Measurements from ENCODE around the gene RNASE11. TPM values are rescaled to one million over a fixed set of nuclear protein-coding genes. Genes with fewer than 3 reads are reported as not detected.

RNASE11 gene
- total RNA-seq, 1 experiment from 2014 or later, result not detected

DNA sequence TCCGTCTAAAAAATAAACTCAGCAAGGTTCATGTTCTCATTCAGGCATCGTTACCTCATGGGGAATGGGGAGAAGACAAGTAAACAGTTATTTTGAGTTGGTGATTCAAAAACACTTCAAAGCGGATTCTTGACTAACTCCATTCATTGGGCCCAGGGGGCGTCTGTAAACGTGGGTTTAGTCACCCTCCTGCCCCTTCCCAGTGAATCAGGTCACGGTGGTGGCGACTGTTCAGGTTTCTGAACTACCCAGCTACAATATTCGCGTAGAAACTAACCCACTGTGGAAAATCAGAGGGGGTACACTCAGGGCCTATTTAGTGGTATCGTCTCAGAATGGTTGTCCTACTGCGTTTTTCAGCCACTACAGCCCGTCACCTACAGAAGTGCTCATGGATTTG lies 38.5 kb upstream of the RNASE11 start:
- Histone ChIP-seq H3K4me1 (ENCODE audit: insufficient read depth, low read length) (peaks cover 14% of the 10 kb centered on the region; the same call in 1 of the 2 replicates), H3K27ac (ENCODE audit: low read length) (no peak overlapping the region), H3K4me3 (ENCODE audit: low read length) (no peak overlapping the region), H3K79me2 (ENCODE audit: low read length) (no peaks in the 10 kb centered on the region), H3K36me3 (ENCODE audit: low read depth, low read length) (no peaks in the 10 kb centered on the region), H3K9me3 (ENCODE audit: low read length) (no peaks in the 10 kb centered on the region), H3K9ac (ENCODE audit: low read length) (no peak overlapping the region), H4K20me1 (ENCODE audit: low read length) (no peaks in the 10 kb centered on the region), H2AFZ (ENCODE audit: low read length) (no peak overlapping the region), H3F3A (ENCODE audit: low read length, unreplicated experiment) (no peaks in the 10 kb centered on the region), H3K9me2 (replicated peaks; ENCODE audit: low read length) (no peaks in the 10 kb centered on the region), H3K4me2 (ENCODE audit: low read length) (no peak overlapping the region), H3K27me3 (ENCODE audit: low read length) (no peaks in the 10 kb centered on the region)
- DNase-seq, result no peak
- ChIA-PET POLR2A (ENCODE audit: unreplicated experiment) (no interaction called here), CTCF (no interaction called here)
- no peak for TF ChIP-seq EZH2phosphoT487 (IDR thresholded peaks at IDR 0.05; ENCODE audit: borderline replicate concordance, low read length)
- no peak for TF ChIP-seq EZH2 (IDR thresholded peaks at IDR 0.05; ENCODE audit: low read length, unreplicated experiment)
- no peak for TF ChIP-seq CTCF (conservative IDR thresholded peaks at IDR 0.05; ENCODE audit: low read depth, low read length)
- no TSS peak for BruUV-seq (replicated peaks)
- ATAC-seq, result no peak
- intact Hi-C loops (cut with micrococcal nuclease), result no loop called here

DNA sequence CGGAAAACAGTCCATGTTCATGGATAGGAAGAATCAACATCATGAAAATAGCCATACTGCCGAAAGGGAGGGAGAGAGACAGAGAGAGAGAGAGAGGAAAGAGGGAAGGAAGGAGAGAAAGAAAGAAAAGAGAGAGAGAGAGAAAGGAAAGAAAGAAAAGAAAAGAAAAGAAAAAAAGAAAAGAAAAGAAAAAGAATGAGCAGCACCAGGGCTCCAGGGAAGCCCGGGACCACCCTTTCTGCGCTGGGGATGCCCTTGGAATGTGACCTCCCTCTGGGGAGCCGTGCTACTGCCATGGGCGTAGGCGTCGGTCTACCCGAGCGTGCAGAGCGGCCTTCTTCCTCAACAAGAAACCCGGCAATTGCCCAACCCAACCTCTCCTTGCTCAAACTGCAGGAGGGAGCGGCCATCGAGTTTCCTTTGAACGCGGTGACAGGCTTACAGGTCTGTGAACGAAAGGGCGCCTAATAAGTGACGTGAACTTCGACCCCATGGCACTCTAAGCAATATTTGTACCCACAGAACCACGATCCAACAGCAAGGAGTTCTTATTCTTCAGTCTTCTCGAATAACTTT lies 36.8 kb upstream of the RNASE11 start:
- ATAC-seq, result no peak
- H3K4me1 ChIP-seq (ENCODE audit: insufficient read depth, low read length), result peaks cover 12% of the 10 kb centered on the region; the same call in 1 of the 2 replicates
- H3K79me2 ChIP-seq (ENCODE audit: low read length), result no peaks in the 10 kb centered on the region
- no peaks in the 10 kb centered on the region for H3K9me2 ChIP-seq (replicated peaks; ENCODE audit: low read length)
- no peaks in the 10 kb centered on the region for H3K27me3 ChIP-seq (ENCODE audit: low read length)
- H3K9me3 ChIP-seq (ENCODE audit: low read length), result no peaks in the 10 kb centered on the region
- no TSS peak for BruUV-seq (replicated peaks)
- no peak overlapping the region for H3K4me3 ChIP-seq (ENCODE audit: low read length)
- ChIA-PET POLR2A (ENCODE audit: unreplicated experiment) (no interaction called here), CTCF (no interaction called here)
- H2AFZ ChIP-seq (ENCODE audit: low read length), result no peak overlapping the region
- no peak for DNase-seq
- H4K20me1 ChIP-seq (ENCODE audit: low read length), result no peaks in the 10 kb centered on the region
- TF ChIP-seq EZH2 (IDR thresholded peaks at IDR 0.05; ENCODE audit: low read length, unreplicated experiment) (no peak), CTCF (conservative IDR thresholded peaks at IDR 0.05; ENCODE audit: low read depth, low read length) (no peak), EZH2phosphoT487 (IDR thresholded peaks at IDR 0.05; ENCODE audit: borderline replicate concordance, low read length) (no peak)
- no peak overlapping the region for H3K9ac ChIP-seq (ENCODE audit: low read length)
- intact Hi-C loops (cut with micrococcal nuclease), result no loop called here
- H3K27ac ChIP-seq (ENCODE audit: low read length), result no peak overlapping the region
- H3K36me3 ChIP-seq (ENCODE audit: low read depth, low read length), result no peaks in the 10 kb centered on the region
- no peak overlapping the region for H3K4me2 ChIP-seq (ENCODE audit: low read length)
- no peaks in the 10 kb centered on the region for H3F3A ChIP-seq (ENCODE audit: low read length, unreplicated experiment)

DNA sequence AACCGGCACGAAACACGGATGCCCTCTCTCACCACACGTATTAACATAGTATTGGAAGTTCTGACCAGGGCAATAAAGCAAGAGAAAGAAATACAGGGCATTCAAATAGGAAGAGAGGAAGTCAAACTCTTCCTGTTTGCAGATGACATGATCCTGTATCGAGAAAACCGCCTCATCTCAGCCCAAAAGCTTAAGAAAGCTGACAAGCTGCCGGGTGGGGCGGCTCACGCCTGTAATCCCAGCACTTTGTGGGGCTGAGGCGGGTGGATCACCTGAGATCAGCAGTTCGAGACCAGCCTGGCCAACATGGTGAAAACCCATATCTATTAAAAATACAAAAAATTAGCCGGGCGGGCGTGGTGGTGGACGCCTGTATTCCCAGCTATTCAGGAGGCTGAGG lies 36.0 kb upstream of the RNASE11 start:
- no peak overlapping the region for H3K4me2 ChIP-seq (ENCODE audit: low read length)
- no peak overlapping the region for H3K27ac ChIP-seq (ENCODE audit: low read length)
- intact Hi-C loops (cut with micrococcal nuclease), result no loop called here

More for the DNA sequence above, 36.0 kb upstream of the RNASE11 start:
- POLR2A ChIA-PET (ENCODE audit: unreplicated experiment), result no interaction called here
- Histone ChIP-seq H3K9me2 (replicated peaks; ENCODE audit: low read length) (no peaks in the 10 kb centered on the region), H4K20me1 (ENCODE audit: low read length) (no peaks in the 10 kb centered on the region), H3K79me2 (ENCODE audit: low read length) (no peaks in the 10 kb centered on the region), H3K9me3 (ENCODE audit: low read length) (no peaks in the 10 kb centered on the region), H3F3A (ENCODE audit: low read length, unreplicated experiment) (no peaks in the 10 kb centered on the region), H3K36me3 (ENCODE audit: low read depth, low read length) (no peaks in the 10 kb centered on the region), H3K27me3 (ENCODE audit: low read length) (no peaks in the 10 kb centered on the region), H3K9ac (ENCODE audit: low read length) (no peak overlapping the region), H3K4me1 (ENCODE audit: insufficient read depth, low read length) (peaks cover 12% of the 10 kb centered on the region; the same call in 1 of the 2 replicates), H2AFZ (ENCODE audit: low read length) (no peak overlapping the region), H3K4me3 (ENCODE audit: low read length) (no peak overlapping the region)
- TF ChIP-seq EZH2 (IDR thresholded peaks at IDR 0.05; ENCODE audit: low read length, unreplicated experiment), result no peak
- no peak for TF ChIP-seq CTCF (conservative IDR thresholded peaks at IDR 0.05; ENCODE audit: low read depth, low read length)
- no peak for TF ChIP-seq EZH2phosphoT487 (IDR thresholded peaks at IDR 0.05; ENCODE audit: borderline replicate concordance, low read length)
- DNase-seq (no peak), ATAC-seq (no peak)
- no TSS peak for BruUV-seq (replicated peaks)
- CTCF ChIA-PET, result no interaction called here
